LNCAP (cell line): ENCODE results near the gene TSEN54.

Experiments used
- CTCF ChIP-seq: fragments of 450-650 bp; IDR thresholded peaks from 2 replicates; pipeline ENCODE4 v1.5.1; 2017; ENCODE audit warnings: mild to moderate bottlenecking

TSEN54 gene

DNA sequence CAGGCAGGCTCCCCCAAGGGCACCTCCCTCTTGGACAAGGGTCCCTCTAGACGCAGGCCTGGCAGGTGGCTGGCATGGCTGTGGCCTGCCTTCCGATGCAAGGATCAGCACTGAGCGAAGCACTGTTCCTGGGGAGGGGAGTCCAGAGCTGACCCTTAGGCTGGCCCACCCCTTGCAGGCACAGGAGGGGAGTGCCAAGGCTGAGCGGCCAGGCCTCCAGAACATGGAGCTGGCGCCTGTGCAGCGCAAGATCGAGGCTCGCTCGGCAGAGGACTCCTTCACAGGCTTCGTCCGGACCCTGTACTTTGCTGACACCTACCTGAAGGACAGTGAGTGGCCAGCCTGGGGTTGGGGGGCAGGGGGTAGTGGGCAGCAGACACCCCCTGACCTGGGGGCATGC lies 54.4 kb downstream of the TSEN54 start:
- TF ChIP-seq CTCF, result no peak

- no peak for TF ChIP-seq CTCF
Measured at GRCh38 chr17:75571197-75571884, 55.0 kb downstream of the TSEN54 start.

GRCh38 chr17:75571885-75572215 lies 55.5 kb downstream of the TSEN54 start:
- TF ChIP-seq CTCF, result no peak

GRCh38 chr17:75572713-75573539 lies 56.6 kb downstream of the TSEN54 start:
- no peak for TF ChIP-seq CTCF

DNA sequence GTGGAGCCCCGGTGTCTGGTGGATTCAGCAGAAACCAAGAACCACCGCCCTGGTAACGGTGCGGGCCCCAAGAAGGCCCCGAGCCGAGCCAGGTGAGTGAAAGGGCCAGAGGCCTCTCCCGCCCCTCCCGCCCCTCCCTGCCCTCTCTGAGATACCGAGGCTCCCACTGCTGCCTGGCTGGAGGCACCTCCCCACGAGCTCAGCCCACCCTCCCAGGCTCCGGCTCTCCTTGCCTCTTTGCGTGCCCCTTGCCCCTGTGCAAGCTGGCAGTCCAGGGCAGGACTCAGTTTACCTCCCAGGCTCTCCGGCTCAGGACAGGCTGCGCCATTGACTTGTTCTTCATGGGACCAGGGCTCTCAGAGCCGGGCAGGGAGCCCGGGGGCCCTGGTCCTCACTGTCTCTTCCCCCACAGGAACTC lies 57.2 kb downstream of the TSEN54 start:
- no peak for TF ChIP-seq CTCF

- TF ChIP-seq CTCF, result no peak
Measured at GRCh38 chr17:75573994-75574393, 57.7 kb downstream of the TSEN54 start.
